ENCODE measurements around the gene ANO6.

DNA sequence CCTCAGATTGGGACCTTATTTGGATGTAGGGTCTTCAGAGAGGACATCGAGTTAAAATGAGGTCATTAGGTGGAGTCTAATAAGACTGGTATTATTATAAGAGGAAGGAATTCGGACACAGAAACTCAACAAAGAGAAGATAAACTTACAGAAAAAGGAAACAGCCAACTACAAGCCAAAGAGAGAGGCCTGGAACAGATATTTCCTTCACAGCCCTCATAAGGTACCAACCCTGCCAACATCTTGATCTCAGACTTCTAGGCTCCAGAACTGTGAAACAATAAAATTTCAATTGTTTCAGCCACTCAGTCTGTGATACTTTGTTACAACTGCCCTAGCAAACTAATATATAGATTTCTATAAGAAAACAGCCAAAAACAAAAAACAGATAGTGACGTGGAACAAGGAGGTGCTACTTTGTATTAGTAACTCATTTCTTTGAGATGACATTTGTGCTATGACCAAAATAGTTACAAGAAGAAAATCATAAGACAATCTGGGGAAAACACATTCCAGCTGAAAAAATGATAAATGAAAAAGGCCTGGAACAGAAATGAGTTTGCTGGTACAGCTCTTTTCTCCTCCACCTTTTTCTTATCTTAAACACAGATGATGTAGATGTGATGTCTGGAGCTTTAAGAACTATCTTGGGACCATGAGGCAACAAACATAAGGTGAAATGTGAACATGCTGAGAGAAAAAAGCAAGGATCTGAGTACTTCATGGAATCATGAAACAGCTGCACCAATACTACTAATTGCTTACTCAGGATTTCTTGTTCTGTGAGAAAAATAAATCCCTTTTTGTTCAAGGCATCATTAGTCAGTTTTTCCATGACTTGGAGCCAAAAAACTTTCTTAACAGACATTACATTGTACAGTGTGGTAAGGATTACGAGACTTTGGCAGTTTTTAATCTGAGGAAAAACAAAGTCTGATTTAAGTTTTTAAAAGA lies 243.2 kb downstream of the ANO6 start:
- TF ChIP-seq, protein P1, sequence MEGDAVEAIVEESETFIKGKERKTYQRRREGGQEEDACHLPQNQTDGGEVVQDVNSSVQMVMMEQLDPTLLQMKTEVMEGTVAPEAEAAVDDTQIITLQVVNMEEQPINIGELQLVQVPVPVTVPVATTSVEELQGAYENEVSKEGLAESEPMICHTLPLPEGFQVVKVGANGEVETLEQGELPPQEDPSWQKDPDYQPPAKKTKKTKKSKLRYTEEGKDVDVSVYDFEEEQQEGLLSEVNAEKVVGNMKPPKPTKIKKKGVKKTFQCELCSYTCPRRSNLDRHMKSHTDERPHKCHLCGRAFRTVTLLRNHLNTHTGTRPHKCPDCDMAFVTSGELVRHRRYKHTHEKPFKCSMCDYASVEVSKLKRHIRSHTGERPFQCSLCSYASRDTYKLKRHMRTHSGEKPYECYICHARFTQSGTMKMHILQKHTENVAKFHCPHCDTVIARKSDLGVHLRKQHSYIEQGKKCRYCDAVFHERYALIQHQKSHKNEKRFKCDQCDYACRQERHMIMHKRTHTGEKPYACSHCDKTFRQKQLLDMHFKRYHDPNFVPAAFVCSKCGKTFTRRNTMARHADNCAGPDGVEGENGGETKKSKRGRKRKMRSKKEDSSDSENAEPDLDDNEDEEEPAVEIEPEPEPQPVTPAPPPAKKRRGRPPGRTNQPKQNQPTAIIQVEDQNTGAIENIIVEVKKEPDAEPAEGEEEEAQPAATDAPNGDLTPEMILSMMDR (IDR thresholded peaks at IDR 0.05; ENCODE audit: poor library complexity, severe bottlenecking), result no peak
- no peak for TF ChIP-seq MXI1 (conservative IDR thresholded peaks at IDR 0.05; ENCODE audit: poor library complexity, severe bottlenecking)
- TF ChIP-seq EP300 (conservative IDR thresholded peaks at IDR 0.05; ENCODE audit: poor library complexity, severe bottlenecking), result no peak
- TF ChIP-seq POLR2AphosphoS5 (IDR thresholded peaks at IDR 0.05), result no peak
- no peak for TF ChIP-seq SMC3 (conservative IDR thresholded peaks at IDR 0.05; ENCODE audit: poor library complexity)
- TF ChIP-seq, protein P2, sequence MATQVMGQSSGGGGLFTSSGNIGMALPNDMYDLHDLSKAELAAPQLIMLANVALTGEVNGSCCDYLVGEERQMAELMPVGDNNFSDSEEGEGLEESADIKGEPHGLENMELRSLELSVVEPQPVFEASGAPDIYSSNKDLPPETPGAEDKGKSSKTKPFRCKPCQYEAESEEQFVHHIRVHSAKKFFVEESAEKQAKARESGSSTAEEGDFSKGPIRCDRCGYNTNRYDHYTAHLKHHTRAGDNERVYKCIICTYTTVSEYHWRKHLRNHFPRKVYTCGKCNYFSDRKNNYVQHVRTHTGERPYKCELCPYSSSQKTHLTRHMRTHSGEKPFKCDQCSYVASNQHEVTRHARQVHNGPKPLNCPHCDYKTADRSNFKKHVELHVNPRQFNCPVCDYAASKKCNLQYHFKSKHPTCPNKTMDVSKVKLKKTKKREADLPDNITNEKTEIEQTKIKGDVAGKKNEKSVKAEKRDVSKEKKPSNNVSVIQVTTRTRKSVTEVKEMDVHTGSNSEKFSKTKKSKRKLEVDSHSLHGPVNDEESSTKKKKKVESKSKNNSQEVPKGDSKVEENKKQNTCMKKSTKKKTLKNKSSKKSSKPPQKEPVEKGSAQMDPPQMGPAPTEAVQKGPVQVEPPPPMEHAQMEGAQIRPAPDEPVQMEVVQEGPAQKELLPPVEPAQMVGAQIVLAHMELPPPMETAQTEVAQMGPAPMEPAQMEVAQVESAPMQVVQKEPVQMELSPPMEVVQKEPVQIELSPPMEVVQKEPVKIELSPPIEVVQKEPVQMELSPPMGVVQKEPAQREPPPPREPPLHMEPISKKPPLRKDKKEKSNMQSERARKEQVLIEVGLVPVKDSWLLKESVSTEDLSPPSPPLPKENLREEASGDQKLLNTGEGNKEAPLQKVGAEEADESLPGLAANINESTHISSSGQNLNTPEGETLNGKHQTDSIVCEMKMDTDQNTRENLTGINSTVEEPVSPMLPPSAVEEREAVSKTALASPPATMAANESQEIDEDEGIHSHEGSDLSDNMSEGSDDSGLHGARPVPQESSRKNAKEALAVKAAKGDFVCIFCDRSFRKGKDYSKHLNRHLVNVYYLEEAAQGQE (IDR thresholded peaks at IDR 0.05; ENCODE audit: borderline replicate concordance), result no peak
- no peak for TF ChIP-seq EZH2 (IDR thresholded peaks at IDR 0.05; ENCODE audit: borderline replicate concordance, insufficient read depth, low read length, poor library complexity, severe bottlenecking)
